Mammary epithelial cell (primary cell): Measurements from ENCODE around the gene GAB1.

Experiments
- CTCF ChIP-seq, 2 donors: IDR thresholded peaks in 1 of 2; conservative IDR thresholded peaks in 1 of 2; 2 replicates each; pipeline ENCODE4 v1.5.1; 2011 to 2012; ENCODE audit warnings: inconsistent platforms in 2 of 2, low read length in 2 of 2, mild to moderate bottlenecking in 2 of 2, control low read depth in 1 of 2, low read depth in 1 of 2; ENCODE audit not compliant: insufficient read depth in 1 of 2; ENCODE audit errors: extremely low read depth in 1 of 2
- EZH2 ChIP-seq: IDR thresholded peaks from 2 replicates; pipeline ENCODE4 v1.6.1; 2012; ENCODE audit warnings: low read length, inconsistent platforms, borderline replicate concordance

GRCh38 chr4:143443728-143444127 lies 107.1 kb downstream of the GAB1 start:
- TF ChIP-seq CTCF (conservative IDR thresholded peaks at IDR 0.05 in 1 of 2, IDR thresholded peaks at IDR 0.05 in 1 of 2; ENCODE audit: extremely low read depth in 1 of 2, insufficient read depth in 1 of 2, low read depth in 1 of 2, low read length in 2 of 2), result no peak
- no peak for TF ChIP-seq EZH2
